ENCODE measurements around the gene KRTAP10-3.

GRCh38 chr21:44557491-44558328 lies 885 bp downstream of the KRTAP10-3 start:
- no peak for TF ChIP-seq CTCF (conservative IDR thresholded peaks at IDR 0.05 in 1 of 2, IDR thresholded peaks at IDR 0.05 in 1 of 2; ENCODE audit: low read depth in 1 of 2, low read length in 2 of 2)
- TF ChIP-seq EZH2 (IDR thresholded peaks at IDR 0.05; ENCODE audit: low read length, missing control alignments), result no peak
